ENCODE measurements around the gene MYO5B.

The MYO5B gene

DNA sequence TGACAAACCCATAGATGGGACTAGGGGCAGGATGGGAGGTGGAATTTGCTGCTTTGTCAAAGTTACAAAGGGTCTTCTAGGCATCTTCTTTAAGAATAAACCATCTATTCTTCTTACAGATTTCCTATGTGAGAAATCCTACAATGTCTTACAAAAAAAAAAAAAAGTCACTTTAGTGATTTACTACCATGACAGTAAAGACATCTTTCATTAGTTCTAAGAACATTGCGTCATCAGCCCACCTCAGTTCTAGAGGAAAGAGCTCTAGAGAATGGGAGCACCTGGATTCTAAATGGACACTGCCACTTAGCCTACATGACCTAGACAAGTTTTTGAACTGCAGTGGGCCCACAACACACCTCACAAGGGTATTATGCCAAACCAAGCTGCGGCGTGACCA is 172.0 kb downstream of the MYO5B start:
- no peak for DNase-seq (ENCODE audit: low read depth in 4 of 4, low spot score in 1 of 4)

DNA sequence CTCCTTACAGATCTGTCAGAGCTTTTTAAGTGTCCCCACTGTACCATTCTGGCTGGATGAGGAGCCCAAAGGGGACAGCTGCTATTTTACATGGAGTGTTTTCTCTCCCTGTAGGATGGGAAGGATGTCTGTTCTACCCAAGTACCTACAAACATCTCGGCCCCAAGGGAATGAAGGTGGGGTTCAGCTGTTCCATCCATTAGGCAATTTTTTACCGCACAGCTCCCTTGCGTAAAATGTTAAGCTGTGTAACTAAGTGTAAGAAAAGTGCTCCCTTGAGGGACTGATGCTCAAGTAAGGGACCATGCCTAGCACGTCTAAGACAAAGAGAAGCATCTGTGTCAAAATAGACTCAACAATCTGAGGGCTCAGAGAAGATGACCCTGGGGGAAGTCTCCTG is 180.3 kb downstream of the MYO5B start:
- no peak for DNase-seq (ENCODE audit: low read depth in 4 of 4, low spot score in 1 of 4)

DNA sequence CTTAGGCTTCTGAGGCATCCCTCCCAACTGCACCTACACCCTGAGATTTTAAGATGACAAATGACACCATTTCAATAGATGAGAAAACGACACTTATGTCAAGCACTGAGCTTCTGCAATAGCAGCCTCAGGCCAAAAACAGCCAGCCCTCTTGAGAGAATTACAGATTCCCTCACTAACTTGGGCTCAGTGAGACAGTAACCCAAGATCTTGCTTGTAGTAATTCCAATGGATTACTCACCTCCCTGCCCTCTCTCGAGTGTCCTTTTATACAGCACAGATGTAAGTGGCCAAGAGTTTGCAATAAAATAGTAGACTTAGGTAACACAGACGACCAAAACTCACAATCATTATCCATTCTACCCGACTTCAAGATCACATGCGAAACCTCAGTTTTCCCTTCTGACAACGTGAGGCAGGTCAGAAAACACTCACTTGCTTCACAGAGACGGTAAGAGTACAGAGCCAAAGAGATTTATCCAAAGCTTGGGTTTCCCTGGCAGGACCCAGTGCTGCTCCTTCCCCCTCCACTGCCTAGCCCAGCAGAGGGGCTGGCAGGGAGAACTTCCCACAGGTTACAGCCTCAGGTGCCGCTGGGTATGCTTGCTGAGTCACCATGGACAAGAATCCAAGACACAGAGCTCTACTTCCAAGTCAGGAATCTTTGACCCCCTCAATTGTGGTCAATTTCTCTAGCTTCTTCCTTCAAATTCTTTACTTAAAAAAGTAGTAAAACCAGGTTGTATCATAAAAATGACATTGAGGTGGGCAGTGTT is 181.4 kb downstream of the MYO5B start:
- no peak for DNase-seq (ENCODE audit: low read depth in 4 of 4, low spot score in 1 of 4)

DNA sequence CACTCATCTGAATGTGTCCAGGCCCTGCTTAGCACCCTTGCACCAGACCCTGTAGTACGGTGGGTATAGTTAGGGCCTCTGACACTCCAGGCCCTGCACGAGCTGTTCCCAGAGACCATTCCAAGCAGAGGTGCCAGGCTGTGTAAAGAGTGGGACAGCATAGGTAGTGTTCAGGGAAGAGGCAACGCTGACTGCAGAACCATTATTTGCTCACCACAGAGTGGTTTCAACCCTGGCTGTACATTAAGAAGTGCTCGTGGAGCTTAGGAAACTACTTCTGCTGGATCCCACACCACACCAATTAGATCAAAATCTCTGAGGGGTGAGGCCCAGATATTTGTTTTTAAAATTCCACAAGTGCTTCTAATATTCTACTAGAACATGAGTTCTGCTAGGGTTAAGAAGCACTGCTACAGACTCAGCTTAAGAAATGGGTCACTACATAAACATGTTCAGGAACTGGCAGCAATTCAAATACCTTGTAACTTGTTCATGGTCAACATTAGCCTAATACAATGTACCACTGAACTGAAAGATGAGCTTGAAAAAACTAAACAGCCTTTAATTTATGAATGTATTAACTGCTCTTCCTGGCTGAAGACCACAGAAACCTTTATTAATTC is 183.0 kb downstream of the MYO5B start:
- no peak for DNase-seq (ENCODE audit: low read depth in 4 of 4, low spot score in 1 of 4)

DNA sequence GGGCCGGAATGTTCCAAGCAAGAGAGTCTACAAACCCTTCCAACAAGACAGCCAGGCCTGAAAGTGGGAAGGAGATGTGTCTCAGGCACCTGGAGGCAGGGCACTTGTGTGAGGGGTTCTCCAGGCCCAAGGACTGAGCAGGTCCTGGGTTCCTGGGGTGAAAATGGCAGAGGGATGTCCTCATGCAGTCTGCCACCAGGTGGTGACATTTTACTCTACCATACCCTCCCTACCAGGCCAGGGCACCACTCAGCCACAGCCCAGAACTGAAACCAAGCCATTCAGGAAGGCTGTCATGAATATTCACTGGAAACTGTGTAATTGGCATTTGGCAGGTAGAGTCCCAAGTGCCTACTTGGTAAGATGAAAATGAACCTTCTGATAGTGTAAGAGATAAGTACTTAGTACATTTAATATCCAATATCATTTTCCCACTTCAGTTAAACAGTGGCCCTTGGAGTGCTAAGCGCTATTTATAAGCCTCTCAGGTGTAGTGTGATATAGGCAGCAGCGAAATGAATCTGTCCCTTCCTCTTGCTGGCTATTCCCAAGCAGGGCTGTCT is 185.1 kb downstream of the MYO5B start:
- DNase-seq (ENCODE audit: low read depth in 4 of 4, low spot score in 1 of 4) = peak in 1 of 4 experiments; percentile 17

DNA sequence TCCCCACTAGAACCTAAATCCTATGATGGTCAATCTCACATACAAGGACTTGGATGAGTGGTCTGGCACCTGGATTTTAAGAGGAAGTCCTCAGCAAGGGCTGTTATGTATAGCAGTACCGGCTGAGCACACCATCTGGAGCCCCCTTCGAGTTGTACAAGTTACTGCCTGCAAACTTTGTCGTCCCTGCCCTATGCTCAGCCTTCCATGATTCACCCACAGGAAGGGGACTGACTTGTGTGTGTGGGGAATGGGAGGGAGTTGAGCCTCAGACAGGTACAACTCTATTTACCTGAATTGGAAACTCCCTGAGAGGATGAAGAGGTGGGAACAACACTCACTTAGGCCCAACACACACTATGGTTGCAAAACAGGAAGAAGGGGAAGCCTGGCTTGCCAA is 186.6 kb downstream of the MYO5B start:
- no peak for DNase-seq (ENCODE audit: low read depth in 4 of 4, low spot score in 1 of 4)

DNA sequence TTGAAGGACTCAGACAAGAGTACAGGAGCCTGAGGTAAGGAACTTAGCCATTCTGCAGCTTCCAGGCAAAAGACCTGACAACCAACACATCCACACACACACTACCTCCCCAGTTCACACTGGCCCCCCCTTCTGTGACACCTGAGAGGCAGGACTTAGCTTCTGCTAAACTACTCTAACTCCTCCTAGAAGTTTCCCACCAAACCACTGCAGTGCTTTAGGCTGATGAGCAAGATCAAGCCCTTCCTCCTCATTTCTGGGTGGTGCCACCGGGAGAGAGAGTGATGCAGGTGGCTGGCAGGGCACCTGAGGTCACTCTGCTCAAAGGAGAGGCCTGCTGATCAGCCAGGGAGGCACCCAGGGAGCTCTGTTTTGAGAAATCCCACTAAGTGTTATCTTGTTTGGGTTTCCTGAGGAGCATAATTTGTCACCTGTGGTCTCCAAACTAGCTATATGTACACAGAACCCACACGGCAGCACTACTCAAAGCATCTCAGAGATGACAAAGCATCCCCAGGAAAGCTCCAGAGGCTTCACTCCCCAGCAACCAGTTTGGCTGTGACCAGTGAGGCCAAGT is 188.4 kb downstream of the MYO5B start:
- DNase-seq (ENCODE audit: low read depth in 4 of 4, low spot score in 1 of 4) = no peak

DNA sequence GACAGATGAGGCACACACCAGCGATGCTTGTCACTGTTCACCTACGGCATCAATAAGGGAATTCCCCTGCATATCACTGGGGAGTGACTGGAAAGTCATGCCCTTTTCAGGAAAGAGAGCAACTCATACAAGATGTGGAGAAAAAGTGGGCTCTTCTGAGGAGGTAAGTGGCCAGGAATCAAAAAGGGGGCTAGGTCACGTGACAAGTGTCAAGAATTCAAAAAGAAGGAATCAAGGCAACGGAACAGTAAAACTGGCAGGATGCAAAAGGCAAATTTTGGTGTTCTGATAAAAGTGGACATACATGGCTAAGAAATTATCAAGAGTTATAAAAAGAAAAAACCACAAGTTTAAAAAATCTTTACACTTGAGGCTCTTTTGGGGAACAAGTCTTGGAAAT is 190.9 kb downstream of the MYO5B start:
- DNase-seq (ENCODE audit: low read depth in 4 of 4, low spot score in 1 of 4) = no peak

DNA sequence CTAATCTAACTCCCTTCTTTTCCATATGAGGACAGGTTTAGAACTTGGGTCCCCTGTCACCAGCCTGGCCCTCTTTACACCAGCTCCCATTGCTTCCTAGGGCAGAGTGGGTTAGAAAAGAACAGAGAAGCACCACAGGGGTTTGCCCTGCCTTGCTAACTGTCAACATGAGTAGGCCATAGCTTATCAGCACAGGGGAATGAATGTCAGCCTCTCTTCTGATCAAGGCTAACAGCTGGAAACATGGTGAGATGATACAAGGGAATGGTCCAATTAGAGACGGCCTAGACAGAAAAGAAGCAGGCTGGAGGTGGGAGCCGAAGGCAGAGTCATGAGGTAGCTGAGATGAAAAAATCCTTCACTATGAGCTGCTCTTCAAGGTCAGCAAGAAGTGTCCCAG is 192.2 kb downstream of the MYO5B start:
- DNase-seq (ENCODE audit: low read depth in 4 of 4, low spot score in 1 of 4) = no peak

DNA sequence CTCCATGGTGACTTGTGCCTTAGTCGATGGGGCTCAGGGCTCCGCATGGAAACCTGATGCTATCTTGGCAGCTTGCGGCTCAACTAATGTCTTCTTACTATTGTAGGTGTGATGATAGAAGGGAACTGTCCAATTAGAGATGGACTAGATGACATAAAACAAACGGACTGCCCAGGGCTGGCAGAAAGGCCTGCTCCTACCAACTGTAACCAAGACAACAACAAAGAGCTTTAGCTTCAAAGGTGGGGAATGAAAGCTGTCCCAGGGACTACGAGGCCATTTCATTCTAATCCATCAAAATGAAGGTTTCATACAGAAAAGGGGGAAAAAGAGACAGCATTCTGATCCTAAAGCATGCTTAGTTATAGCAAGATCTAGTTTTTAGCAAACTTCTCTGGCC is 194.7 kb downstream of the MYO5B start:
- no peak for DNase-seq (ENCODE audit: low read depth in 4 of 4, low spot score in 1 of 4)

DNA sequence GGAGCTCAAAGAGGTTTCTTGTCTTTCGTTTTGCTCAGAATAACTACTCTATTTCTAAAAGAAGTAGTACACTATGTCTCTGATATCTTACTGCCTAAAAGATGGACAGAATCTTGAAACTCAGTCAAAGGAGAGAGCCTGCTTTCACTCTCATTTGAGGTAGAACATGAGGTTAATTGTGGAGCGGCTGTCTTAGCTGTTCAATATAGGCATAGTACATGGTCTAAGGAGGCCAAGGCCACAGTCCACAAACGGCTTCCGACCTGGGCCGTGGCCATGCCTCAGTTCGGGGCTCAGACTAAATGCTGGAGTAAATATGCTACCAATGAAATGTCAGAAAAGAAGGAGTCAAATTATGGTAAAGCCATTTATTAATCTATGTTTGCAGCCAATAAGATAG is 195.8 kb downstream of the MYO5B start:
- DNase-seq (ENCODE audit: low read depth in 4 of 4, low spot score in 1 of 4) = no peak

DNA sequence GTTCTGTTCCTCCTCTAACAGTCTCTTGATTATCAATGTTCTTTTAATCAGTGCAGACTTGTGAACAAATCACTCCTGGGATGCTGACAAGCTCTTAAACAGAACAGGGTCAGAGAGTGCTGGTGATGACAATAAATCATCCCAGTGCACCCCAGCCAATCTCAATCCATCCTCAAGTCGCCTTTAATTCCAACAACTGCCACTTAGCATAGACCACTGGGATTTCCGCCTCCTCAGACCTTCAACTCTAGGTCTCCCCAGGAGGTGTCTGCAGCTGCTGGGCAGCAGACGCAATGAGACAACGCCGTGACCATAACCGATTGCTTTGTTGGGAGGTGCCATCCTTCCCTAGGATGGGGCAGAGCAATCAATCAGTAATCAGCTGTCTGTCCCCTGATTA is 197.4 kb downstream of the MYO5B start:
- no peak for DNase-seq (ENCODE audit: low read depth in 4 of 4, low spot score in 1 of 4)

DNA sequence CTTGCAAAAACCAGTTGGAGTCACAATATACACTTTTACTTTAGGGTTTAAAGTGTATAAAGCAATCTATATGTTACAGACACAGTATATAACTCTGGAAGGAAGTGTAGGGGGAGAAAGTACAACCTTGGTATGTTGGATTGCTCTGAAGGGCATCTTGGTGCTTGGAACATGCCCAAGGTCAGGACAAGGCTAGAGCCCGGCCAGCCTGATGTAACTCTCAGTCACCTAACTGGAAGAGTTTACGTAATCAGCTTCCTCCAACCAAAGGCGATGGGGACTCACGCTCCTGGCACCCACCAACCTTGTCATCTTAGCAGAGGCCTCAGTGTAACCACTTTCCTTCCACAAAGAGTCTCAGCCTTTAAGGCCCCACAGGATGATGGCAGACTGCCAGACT is 200.5 kb downstream of the MYO5B start:
- no peak for DNase-seq (ENCODE audit: low read depth in 4 of 4, low spot score in 1 of 4)

DNA sequence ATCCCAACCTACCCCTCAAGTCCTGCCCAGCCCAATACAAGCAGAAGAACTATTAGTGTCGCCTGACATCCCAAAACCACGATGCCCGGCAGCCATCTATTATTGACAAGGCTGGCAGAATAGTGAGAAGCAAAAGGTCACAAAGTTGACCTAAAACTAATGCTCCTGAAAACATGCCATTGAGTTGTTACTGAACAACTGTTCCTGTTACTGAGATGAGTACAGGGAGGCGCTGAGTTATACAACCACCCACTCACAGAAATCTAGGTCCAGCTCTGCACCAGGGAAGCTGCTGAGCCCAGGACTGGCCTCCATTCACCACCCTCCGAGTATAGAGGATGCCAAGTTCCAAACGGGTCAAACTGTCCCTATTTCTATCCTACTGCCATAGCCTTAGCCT is 201.6 kb downstream of the MYO5B start:
- no peak for DNase-seq (ENCODE audit: low read depth in 4 of 4, low spot score in 1 of 4)

DNA sequence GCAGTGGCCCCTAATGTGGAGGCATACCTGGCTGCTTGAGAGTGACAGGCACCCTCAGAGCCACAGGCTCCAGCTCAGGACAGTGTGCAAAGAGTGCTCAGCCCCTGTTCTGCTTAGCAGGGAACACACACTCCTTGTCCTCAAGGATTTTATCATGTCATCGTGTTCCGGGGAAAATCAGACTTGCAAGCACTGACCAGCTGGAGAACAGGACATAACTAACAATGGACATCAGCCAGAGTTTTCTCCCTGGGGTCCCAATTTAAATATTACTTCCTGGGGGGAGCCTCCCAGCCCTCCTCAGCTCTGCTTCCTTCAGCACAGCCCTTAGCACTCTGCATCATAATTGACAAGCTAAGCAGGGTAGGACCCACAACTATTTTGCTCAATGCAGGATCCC is 206.2 kb downstream of the MYO5B start:
- no peak for DNase-seq (ENCODE audit: low read depth in 4 of 4, low spot score in 1 of 4)

DNA sequence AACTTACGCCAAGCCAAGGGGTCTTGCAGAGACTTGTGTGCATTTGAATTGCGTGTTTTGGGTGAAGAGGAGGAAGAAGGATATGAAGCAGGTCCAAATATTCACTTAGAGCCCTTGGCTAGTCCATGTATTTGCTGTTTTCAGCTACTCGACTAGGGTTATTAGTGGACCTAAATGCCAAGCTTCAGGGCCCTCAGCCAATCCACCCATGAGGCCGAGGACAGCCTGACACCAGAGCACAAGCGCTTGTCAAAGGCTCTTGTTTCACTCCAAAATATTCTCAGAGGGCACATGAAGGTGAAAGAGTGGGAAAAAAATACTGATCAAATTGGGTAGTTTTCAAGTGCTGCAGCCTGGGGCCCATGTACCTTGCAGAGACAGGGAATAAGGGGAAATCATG is 206.8 kb downstream of the MYO5B start:
- DNase-seq (ENCODE audit: low read depth in 4 of 4, low spot score in 1 of 4) = no peak

DNA sequence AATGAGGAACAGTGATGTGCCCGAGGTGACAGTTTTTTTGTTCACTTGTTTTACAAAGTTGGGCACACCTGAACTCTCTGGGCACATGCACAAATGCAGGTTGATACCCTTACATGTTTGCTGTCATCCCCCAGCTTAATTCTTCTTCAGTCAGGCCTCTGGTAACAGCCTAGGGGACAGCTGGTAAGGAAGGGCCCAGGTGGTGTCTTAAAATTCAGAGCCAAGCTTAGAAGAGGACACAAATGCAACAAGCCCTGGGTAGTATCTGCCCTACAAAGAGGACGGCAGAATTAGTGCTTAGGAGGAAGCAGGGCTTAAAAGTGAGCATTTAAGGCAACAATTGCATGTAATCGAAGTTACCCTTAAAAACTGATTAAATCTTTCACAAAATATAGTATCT is 209.7 kb downstream of the MYO5B start:
- no peak for DNase-seq (ENCODE audit: low read depth in 4 of 4, low spot score in 1 of 4)

DNA sequence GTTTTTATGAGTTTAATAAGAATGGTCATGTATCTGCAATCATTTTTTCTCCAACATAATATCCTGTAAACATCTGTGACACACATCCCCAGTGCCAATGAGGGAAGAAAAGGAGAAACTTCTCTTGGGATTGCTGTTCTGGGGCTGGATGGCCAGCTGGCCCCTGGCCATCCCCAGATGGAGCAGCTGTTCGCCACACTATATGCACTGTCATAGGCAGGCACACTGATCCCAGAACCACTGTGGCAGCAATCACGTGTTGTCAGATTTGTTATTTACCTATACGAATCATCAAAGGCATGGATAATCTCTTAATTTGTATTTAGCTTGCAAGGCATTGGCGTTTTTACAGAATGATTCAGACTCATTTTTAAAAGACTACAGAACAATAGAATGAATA is 214.1 kb downstream of the MYO5B start:
- DNase-seq (ENCODE audit: low read depth in 4 of 4, low spot score in 1 of 4) = no peak

DNA sequence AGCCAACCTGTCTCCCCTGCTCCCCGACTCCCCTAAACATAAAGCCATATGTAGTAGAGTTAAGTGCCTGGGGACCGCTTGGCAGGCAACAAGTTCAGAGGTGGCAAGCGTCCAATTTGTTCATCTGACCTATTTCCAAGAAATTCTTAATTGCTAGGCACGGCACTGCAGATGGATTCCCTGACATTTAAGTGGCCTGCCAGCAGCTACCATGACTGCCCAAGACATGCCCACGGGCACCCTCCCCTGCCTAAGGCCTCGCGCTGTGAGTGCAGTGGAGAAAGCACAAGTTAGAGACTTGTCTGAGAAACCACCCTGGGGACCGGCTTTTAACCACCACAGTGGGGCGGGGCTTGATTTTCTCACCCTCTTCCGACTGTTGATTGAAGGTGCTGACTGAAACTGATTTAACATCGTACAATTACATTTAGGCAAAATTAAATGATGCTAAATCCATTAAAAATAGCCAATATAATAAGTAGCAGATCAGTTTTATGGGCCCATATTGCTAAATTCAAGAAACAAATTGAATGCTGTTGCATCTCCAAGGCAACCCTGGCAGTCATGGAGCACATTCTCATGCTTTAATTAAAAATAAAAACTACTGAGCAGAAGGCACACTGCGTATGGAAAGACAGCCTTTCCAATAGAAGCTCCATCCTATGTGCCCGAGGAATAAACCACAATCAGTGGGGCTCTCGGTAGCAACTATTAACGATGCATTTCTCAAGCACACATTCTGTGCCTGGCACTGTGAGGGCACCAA is 218.0 kb downstream of the MYO5B start:
- no peak for DNase-seq (ENCODE audit: low read depth in 4 of 4, low spot score in 1 of 4)

DNA sequence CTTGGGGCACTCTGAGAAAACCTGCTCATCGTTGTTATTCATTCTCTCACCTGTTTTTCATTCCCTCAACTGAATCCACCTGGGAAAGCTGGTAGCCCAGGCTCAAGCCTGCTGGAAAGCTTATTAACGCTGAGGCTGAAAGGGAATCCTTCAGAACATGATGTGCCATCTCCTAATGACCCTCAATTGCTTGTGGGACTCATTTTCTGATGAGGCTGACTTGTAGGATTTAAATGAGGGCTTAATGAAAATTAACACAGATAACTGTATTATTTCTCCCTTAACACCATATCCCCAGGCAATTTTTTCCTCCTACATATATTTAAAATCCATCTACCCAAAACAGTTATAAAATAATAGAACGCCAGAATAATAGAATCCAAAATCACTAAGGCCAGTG is 218.9 kb downstream of the MYO5B start:
- DNase-seq (ENCODE audit: low read depth in 4 of 4, low spot score in 1 of 4) = no peak

DNA sequence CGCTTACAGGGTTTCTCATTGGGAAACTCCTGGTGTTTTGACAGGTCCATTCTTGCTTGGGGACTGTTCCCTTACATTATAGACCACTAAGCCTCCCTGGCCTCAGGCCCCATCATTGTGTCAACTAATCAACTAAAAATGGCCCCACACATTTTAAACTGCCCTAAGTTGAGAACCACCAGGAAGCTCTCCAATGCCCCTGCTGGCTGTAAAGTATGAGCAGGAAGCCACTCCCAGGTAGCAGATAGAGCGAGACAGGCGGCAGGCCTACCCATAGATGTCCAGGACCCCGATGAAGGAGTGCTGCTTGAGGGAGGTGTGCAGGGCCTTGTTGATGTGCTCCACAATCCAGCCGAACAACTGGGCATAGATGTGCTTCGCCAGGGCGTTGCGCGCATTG is 220.9 kb downstream of the MYO5B start:
- no peak for DNase-seq (ENCODE audit: low read depth in 4 of 4, low spot score in 1 of 4)

DNA sequence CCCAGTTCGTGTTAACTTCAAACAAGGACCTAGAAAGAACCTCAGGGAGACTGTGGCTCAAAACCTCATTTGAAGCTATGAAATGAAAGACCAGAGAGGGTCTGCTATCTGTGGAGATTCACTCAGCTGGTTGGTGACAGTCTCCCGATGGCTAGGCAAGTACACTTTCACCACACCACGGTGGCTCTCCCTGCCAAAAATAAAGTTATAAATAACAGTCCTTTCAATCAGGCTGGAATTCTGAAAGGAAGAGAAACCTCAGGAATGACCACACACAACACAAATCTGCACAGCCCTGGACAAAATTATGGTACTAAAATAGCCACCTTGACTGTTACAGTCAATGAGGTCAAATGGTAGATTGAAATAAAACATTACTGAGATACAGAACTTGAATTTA is 221.4 kb downstream of the MYO5B start:
- no peak for DNase-seq (ENCODE audit: low read depth in 4 of 4, low spot score in 1 of 4)
